Epithelial cell of esophagus (primary cell): ENCODE measurements around the gene DCAF16.

Experiments
- DNase-seq: peaks from one replicate; pipeline ENCODE4 v3.0.0; 2010; ENCODE audit warnings: low read depth
- H3K4me3 ChIP-seq: 2 replicates; pipeline ENCODE4 v1.5.1; 2011; ENCODE audit warnings: mild to moderate bottlenecking, low read length, control low read depth
- CTCF ChIP-seq: IDR thresholded peaks from 2 replicates; pipeline ENCODE4 v1.5.1; 2011; ENCODE audit warnings: low read depth, mild to moderate bottlenecking, low read length, control low read depth, inconsistent platforms; ENCODE audit not compliant: insufficient read depth; ENCODE audit errors: missing control alignments

Gene DCAF16

DNA sequence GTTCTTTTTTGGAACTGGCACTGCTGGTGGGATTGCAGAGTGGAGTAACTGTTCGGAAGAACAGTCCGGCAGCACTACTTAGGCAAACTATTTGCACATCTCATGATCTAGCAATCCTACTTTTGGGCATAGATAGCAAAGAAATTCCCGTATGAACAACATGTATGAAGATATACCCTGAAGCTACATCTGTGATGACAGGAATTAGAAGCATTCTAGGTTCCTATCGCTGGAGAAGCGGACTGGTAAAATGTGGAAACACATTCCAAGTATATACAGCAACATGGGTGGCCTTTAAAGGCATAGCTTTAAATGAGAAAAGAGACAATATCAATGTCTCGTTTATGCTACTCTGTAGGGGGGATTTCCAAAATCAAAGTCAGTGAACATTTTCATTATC is 3.1 kb downstream of the DCAF16 start:
- TF ChIP-seq CTCF, result no peak
- peak; percentile 17 for DNase-seq
- peak overlapping the region; percentile 39 for H3K4me3 ChIP-seq

GRCh38 chr4:17805580-17806155 is 4.9 kb downstream of the DCAF16 start:
- H3K4me3 ChIP-seq, result no peak overlapping the region
- DNase-seq, result no peak
- no peak for TF ChIP-seq CTCF

DNA sequence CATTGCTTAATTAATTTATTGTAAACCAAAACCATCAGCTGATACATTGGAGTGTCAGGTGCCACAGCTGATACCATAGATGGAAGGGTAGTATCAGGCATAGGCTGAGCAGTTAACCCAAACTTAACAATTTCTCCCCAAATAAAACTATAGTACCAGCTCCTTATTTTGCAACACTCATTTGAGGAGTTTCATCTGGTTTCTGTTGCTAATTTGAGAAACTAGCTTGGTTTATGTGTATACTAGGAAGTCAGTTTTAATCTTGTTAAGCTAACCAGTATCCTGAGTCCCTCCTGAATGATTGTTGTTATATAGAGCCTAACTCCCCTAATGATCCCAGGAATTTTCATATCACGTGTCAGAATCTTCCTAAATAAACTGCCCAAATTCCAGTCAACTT is 12.7 kb downstream of the DCAF16 start:
- TF ChIP-seq CTCF, result no peak
- H3K4me3 ChIP-seq, result no peak overlapping the region
- DNase-seq, result no peak

DNA sequence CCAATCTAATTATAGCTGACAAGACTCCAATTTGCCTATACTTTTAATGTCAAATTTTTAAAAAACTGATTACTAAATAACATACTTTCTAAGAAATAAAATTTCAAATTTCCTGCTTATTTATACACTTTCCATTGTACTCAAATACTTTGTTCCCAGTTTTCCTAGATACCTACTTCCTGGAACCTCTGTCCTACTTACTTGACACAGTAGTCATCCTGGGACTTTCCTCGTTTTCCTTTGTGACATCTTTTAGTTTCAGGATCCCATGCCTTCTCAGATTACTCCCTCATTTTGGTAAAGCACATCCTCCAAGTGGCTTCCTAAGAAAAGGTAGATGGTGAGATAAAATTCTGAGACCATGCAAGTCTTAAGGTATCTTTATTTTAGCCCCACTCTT is 15.8 kb downstream of the DCAF16 start:
- DNase-seq, result no peak
- no peak for TF ChIP-seq CTCF

DNA sequence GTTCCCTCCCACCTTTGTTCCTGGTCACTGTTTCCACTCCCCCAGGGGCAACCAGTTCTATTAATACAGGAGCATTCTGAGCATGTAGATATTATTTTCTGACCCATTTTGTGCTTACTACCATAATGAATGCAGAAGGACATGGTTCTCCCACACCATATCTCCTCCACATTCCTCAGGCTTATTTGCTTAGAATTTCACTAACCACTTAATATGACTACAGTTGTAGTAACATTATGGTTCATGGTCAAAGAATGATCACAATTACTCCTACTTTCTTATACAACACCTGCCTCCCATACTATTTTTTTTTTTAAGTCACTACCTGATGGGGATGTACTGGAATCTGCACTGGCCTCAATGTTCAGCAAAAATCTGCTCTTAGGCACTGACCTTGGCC is 21.6 kb downstream of the DCAF16 start:
- no peak overlapping the region for H3K4me3 ChIP-seq
- no peak for DNase-seq
- no peak for TF ChIP-seq CTCF

More for the DNA sequence above, 15.8 kb downstream of the DCAF16 start:
- H3K4me3 ChIP-seq, result no peak overlapping the region

GRCh38 chr4:17787315-17787714 is 23.2 kb downstream of the DCAF16 start:
- no peak for TF ChIP-seq CTCF
- DNase-seq, result peak; percentile 84
- H3K4me3 ChIP-seq, result no peak overlapping the region

GRCh38 chr4:17786567-17786966 is 24.0 kb downstream of the DCAF16 start:
- TF ChIP-seq CTCF, result no peak
- no peak overlapping the region for H3K4me3 ChIP-seq
- no peak for DNase-seq
